ENCODE data around the gene ZMIZ1.

The ZMIZ1 gene

GRCh38 chr10:79130255-79130654 is 61.5 kb downstream of the ZMIZ1 start:
- Histone ChIP-seq H3K4me1 (ENCODE audit: control insufficient read depth, insufficient read depth, low read length) (peaks cover 69% of the 10 kb centered on the region), H3K27ac (ENCODE audit: low read depth, low read length) (peak overlapping the region; percentile 88), H3K4me3 (ENCODE audit: low read depth, low read length) (no peak overlapping the region), H3K9ac (ENCODE audit: low read depth, low read length) (no peak overlapping the region; the same call in 1 of the 2 replicates), H3K36me3 (ENCODE audit: control insufficient read depth, insufficient read depth, low read length) (peaks cover 13% of the 10 kb centered on the region), H3K27me3 (ENCODE audit: control insufficient read depth, insufficient read depth, low read length) (no peaks in the 10 kb centered on the region), H3K9me3 (ENCODE audit: control insufficient read depth, insufficient read depth, low read length) (no peaks in the 10 kb centered on the region)

- peaks cover 8% of the 10 kb centered on the region for H3K36me3 ChIP-seq (ENCODE audit: control insufficient read depth, insufficient read depth, low read length)
- H3K9me3 ChIP-seq (ENCODE audit: control insufficient read depth, insufficient read depth, low read length), result no peaks in the 10 kb centered on the region
- H3K4me3 ChIP-seq (ENCODE audit: low read depth, low read length), result no peak overlapping the region
- H3K9ac ChIP-seq (ENCODE audit: low read depth, low read length), result no peak overlapping the region
- H3K27ac ChIP-seq (ENCODE audit: low read depth, low read length), result no peak overlapping the region
- H3K27me3 ChIP-seq (ENCODE audit: control insufficient read depth, insufficient read depth, low read length), result no peaks in the 10 kb centered on the region
- H3K4me1 ChIP-seq (ENCODE audit: control insufficient read depth, insufficient read depth, low read length), result peaks cover 73% of the 10 kb centered on the region
These were observed 62.1 kb downstream of the ZMIZ1 start for GRCh38 chr10:79130846-79131245.

- peaks cover 78% of the 10 kb centered on the region for H3K4me1 ChIP-seq (ENCODE audit: control insufficient read depth, insufficient read depth, low read length)
- H3K27ac ChIP-seq (ENCODE audit: low read depth, low read length), result no peak overlapping the region
- H3K36me3 ChIP-seq (ENCODE audit: control insufficient read depth, insufficient read depth, low read length), result peaks cover 8% of the 10 kb centered on the region
These were observed 63.3 kb downstream of the ZMIZ1 start for GRCh38 chr10:79131836-79132631.

GRCh38 chr10:79132681-79133381 is 64.1 kb downstream of the ZMIZ1 start:
- Histone ChIP-seq H3K36me3 (ENCODE audit: control insufficient read depth, insufficient read depth, low read length) (peaks cover 8% of the 10 kb centered on the region), H3K27me3 (ENCODE audit: control insufficient read depth, insufficient read depth, low read length) (no peaks in the 10 kb centered on the region), H3K4me3 (ENCODE audit: low read depth, low read length) (no peak overlapping the region), H3K27ac (ENCODE audit: low read depth, low read length) (no peak overlapping the region), H3K4me1 (ENCODE audit: control insufficient read depth, insufficient read depth, low read length) (peaks cover 78% of the 10 kb centered on the region), H3K9ac (ENCODE audit: low read depth, low read length) (no peak overlapping the region), H3K9me3 (ENCODE audit: control insufficient read depth, insufficient read depth, low read length) (no peaks in the 10 kb centered on the region)

More at GRCh38 chr10:79131836-79132631, 63.3 kb downstream of the ZMIZ1 start:
- Histone ChIP-seq H3K27me3 (ENCODE audit: control insufficient read depth, insufficient read depth, low read length) (no peaks in the 10 kb centered on the region), H3K9me3 (ENCODE audit: control insufficient read depth, insufficient read depth, low read length) (no peaks in the 10 kb centered on the region), H3K4me3 (ENCODE audit: low read depth, low read length) (no peak overlapping the region), H3K9ac (ENCODE audit: low read depth, low read length) (no peak overlapping the region)

- peaks cover 8% of the 10 kb centered on the region for H3K36me3 ChIP-seq (ENCODE audit: control insufficient read depth, insufficient read depth, low read length)
- no peaks in the 10 kb centered on the region for H3K27me3 ChIP-seq (ENCODE audit: control insufficient read depth, insufficient read depth, low read length)
- H3K27ac ChIP-seq (ENCODE audit: low read depth, low read length), result no peak overlapping the region
- no peaks in the 10 kb centered on the region for H3K9me3 ChIP-seq (ENCODE audit: control insufficient read depth, insufficient read depth, low read length)
- peaks cover 72% of the 10 kb centered on the region for H3K4me1 ChIP-seq (ENCODE audit: control insufficient read depth, insufficient read depth, low read length)
- H3K9ac ChIP-seq (ENCODE audit: low read depth, low read length), result no peak overlapping the region
- H3K4me3 ChIP-seq (ENCODE audit: low read depth, low read length), result no peak overlapping the region
These were observed 64.7 kb downstream of the ZMIZ1 start for GRCh38 chr10:79133416-79133815.

- H3K36me3 ChIP-seq (ENCODE audit: control insufficient read depth, insufficient read depth, low read length), result peaks cover 22% of the 10 kb centered on the region
- H3K9ac ChIP-seq (ENCODE audit: low read depth, low read length), result no peak overlapping the region
- no peak overlapping the region for H3K4me3 ChIP-seq (ENCODE audit: low read depth, low read length)
- peak overlapping the region; percentile 50 for H3K27ac ChIP-seq (ENCODE audit: low read depth, low read length)
- H3K9me3 ChIP-seq (ENCODE audit: control insufficient read depth, insufficient read depth, low read length), result no peaks in the 10 kb centered on the region
- peaks cover 49% of the 10 kb centered on the region for H3K4me1 ChIP-seq (ENCODE audit: control insufficient read depth, insufficient read depth, low read length)
- H3K27me3 ChIP-seq (ENCODE audit: control insufficient read depth, insufficient read depth, low read length), result no peaks in the 10 kb centered on the region
These were observed 67.0 kb downstream of the ZMIZ1 start for GRCh38 chr10:79135790-79136189.

GRCh38 chr10:79136236-79137005 is 67.7 kb downstream of the ZMIZ1 start:
- Histone ChIP-seq H3K27ac (ENCODE audit: low read depth, low read length) (peak overlapping the region; percentile 12), H3K9me3 (ENCODE audit: control insufficient read depth, insufficient read depth, low read length) (no peaks in the 10 kb centered on the region), H3K4me3 (ENCODE audit: low read depth, low read length) (no peak overlapping the region), H3K4me1 (ENCODE audit: control insufficient read depth, insufficient read depth, low read length) (peaks cover 43% of the 10 kb centered on the region), H3K27me3 (ENCODE audit: control insufficient read depth, insufficient read depth, low read length) (no peaks in the 10 kb centered on the region), H3K36me3 (ENCODE audit: control insufficient read depth, insufficient read depth, low read length) (peaks cover 25% of the 10 kb centered on the region), H3K9ac (ENCODE audit: low read depth, low read length) (no peak overlapping the region)

GRCh38 chr10:79137300-79137756 is 68.6 kb downstream of the ZMIZ1 start:
- H3K36me3 ChIP-seq (ENCODE audit: control insufficient read depth, insufficient read depth, low read length), result peaks cover 22% of the 10 kb centered on the region
- no peak overlapping the region for H3K9ac ChIP-seq (ENCODE audit: low read depth, low read length)
- peaks cover 34% of the 10 kb centered on the region for H3K4me1 ChIP-seq (ENCODE audit: control insufficient read depth, insufficient read depth, low read length)
- H3K27me3 ChIP-seq (ENCODE audit: control insufficient read depth, insufficient read depth, low read length), result no peaks in the 10 kb centered on the region
- H3K9me3 ChIP-seq (ENCODE audit: control insufficient read depth, insufficient read depth, low read length), result no peaks in the 10 kb centered on the region
- H3K27ac ChIP-seq (ENCODE audit: low read depth, low read length), result no peak overlapping the region
- no peak overlapping the region for H3K4me3 ChIP-seq (ENCODE audit: low read depth, low read length)

- Histone ChIP-seq H3K27ac (ENCODE audit: low read depth, low read length) (no peak overlapping the region), H3K9ac (ENCODE audit: low read depth, low read length) (no peak overlapping the region), H3K4me3 (ENCODE audit: low read depth, low read length) (no peak overlapping the region), H3K4me1 (ENCODE audit: control insufficient read depth, insufficient read depth, low read length) (peaks cover 29% of the 10 kb centered on the region), H3K9me3 (ENCODE audit: control insufficient read depth, insufficient read depth, low read length) (no peaks in the 10 kb centered on the region), H3K27me3 (ENCODE audit: control insufficient read depth, insufficient read depth, low read length) (no peaks in the 10 kb centered on the region), H3K36me3 (ENCODE audit: control insufficient read depth, insufficient read depth, low read length) (peaks cover 22% of the 10 kb centered on the region)
These were observed 69.1 kb downstream of the ZMIZ1 start for GRCh38 chr10:79137826-79138225.

- H3K36me3 ChIP-seq (ENCODE audit: control insufficient read depth, insufficient read depth, low read length), result peaks cover 22% of the 10 kb centered on the region
- H3K27ac ChIP-seq (ENCODE audit: low read depth, low read length), result no peak overlapping the region
- no peaks in the 10 kb centered on the region for H3K9me3 ChIP-seq (ENCODE audit: control insufficient read depth, insufficient read depth, low read length)
- H3K4me3 ChIP-seq (ENCODE audit: low read depth, low read length), result no peak overlapping the region
- H3K4me1 ChIP-seq (ENCODE audit: control insufficient read depth, insufficient read depth, low read length), result peaks cover 23% of the 10 kb centered on the region; the same call in 1 of the 2 replicates
- H3K27me3 ChIP-seq (ENCODE audit: control insufficient read depth, insufficient read depth, low read length), result no peaks in the 10 kb centered on the region
- H3K9ac ChIP-seq (ENCODE audit: low read depth, low read length), result no peak overlapping the region
These were observed 69.8 kb downstream of the ZMIZ1 start for GRCh38 chr10:79138449-79139123.

Measured in HUES48 (cell line).